HG03439 (cell line): Measurements from ENCODE around the gene PRSS53.
"Not testable (repeated sequence)": the region's sequence is repeated elsewhere in the genome, so short reads cannot be mapped to it uniquely, and the experiment has no call there.

Experiments
- ATAC-seq: cut with Tn5 transposase; IDR thresholded peaks from one replicate; pipeline ENCODE4 v1.9.1; 2021; ENCODE audit warnings: mild to moderate bottlenecking, moderate library complexity; ENCODE audit not compliant: unreplicated experiment

PRSS53 gene

GRCh38 chr16:31088459-31089183 lies at the start of gene PRSS53:
TSS of gene PRSS53 (minus strand) at chr16:31088943. CDS start at chr16:31088809, 134 bp downstream.
- ATAC-seq: no peak

GRCh38 chr16:31136822-31137499 lies 48.2 kb upstream of the PRSS53 start:
- not testable (repeated sequence) for ATAC-seq

- ATAC-seq: no peak
These were observed 47.5 kb upstream of the PRSS53 start for GRCh38 chr16:31136287-31136662.

GRCh38 chr16:31135535-31136286 lies 47.0 kb upstream of the PRSS53 start, which contains the start of gene PRSS8:
TSS of gene PRSS8 (minus strand) at chr16:31135727. CDS start at chr16:31135498, 229 bp downstream.
- ATAC-seq: no peak

- no peak for ATAC-seq
These were observed 46.1 kb upstream of the PRSS53 start for GRCh38 chr16:31134625-31135534.

GRCh38 chr16:31134091-31134571 lies 45.4 kb upstream of the PRSS53 start:
- ATAC-seq: no peak

GRCh38 chr16:31133046-31133501 lies 44.3 kb upstream of the PRSS53 start:
- ATAC-seq: no peak

- ATAC-seq: no peak
These were observed 43.7 kb upstream of the PRSS53 start for GRCh38 chr16:31132303-31132979.

- ATAC-seq: no peak
These were observed 43.1 kb upstream of the PRSS53 start for GRCh38 chr16:31131841-31132271.

- ATAC-seq: no peak
These were observed 42.7 kb upstream of the PRSS53 start for GRCh38 chr16:31131416-31131815.

- ATAC-seq: no peak
These were observed 42.2 kb upstream of the PRSS53 start for GRCh38 chr16:31130899-31131298.

GRCh38 chr16:31130336-31130891 lies 41.7 kb upstream of the PRSS53 start:
- ATAC-seq: no peak

GRCh38 chr16:31129568-31130335 lies 41.0 kb upstream of the PRSS53 start:
- ATAC-seq: no peak

- ATAC-seq: no peak
These were observed 40.2 kb upstream of the PRSS53 start for GRCh38 chr16:31128711-31129567.

- ATAC-seq: no peak
These were observed 38.4 kb upstream of the PRSS53 start for GRCh38 chr16:31127182-31127581.

- no peak for ATAC-seq
These were observed 37.1 kb upstream of the PRSS53 start for GRCh38 chr16:31125844-31126243.

- no peak for ATAC-seq
These were observed 31.4 kb upstream of the PRSS53 start for GRCh38 chr16:31120129-31120528.
